Mucosa of descending colon (tissue), 3 donors: ENCODE measurements around the gene BAG5. TPM values are rescaled to one million over a fixed set of nuclear protein-coding genes. Genes with fewer than 3 reads are reported as not detected.

Source experiments
- ATAC-seq: fragments of 200-7000 bp; cut with Tn5 transposase; one replicate; pipeline ENCODE4 v1.9.1; 2020; ENCODE audit warnings: mild to moderate bottlenecking, moderate library complexity
- DNase-seq, 3 donors: peaks; one replicate each; pipeline ENCODE4 v3.0.0-alpha.2; 2020
- H3K36me3 ChIP-seq: fragments of 200-600 bp; one replicate; pipeline ENCODE4 v1.8.0; 2021; ENCODE audit warnings: low read depth, mild to moderate bottlenecking
- H3K4me1 ChIP-seq: fragments of 200-600 bp; one replicate; pipeline ENCODE4 v1.8.0; 2021; ENCODE audit warnings: low read depth, mild to moderate bottlenecking
- H3K4me3 ChIP-seq: fragments of 200-600 bp; one replicate; pipeline ENCODE4 v1.8.0; 2021; ENCODE audit warnings: mild to moderate bottlenecking
- H3K9me3 ChIP-seq: fragments of 200-600 bp; one replicate; pipeline ENCODE4 v1.8.0; 2021; ENCODE audit warnings: mild to moderate bottlenecking
- CTCF ChIP-seq: fragments of 200-600 bp; IDR thresholded peaks from one replicate; pipeline ENCODE4 v1.8.0; 2022; ENCODE audit warnings: antibody characterized with exemption, mild to moderate bottlenecking
- intact Hi-C, 2 donors: fragments of 100-400 bp; cut with DNase I in 1 of 2; cut with micrococcal nuclease in 1 of 2; formaldehyde crosslinking; loops; one replicate each; pipeline versions ENCODE4 v1.11.0 to v1.11.1; 2022; cut with DNase I, micrococcal nuclease
- total RNA-seq, 3 donors: library from RNA; stranded (reverse); fragmentation: NEBNext Ultra II Directional in 2 of 3; extraction: Animal tissue kit (Norgen Biotek cat#: 25700) in 2 of 3; gene quantifications; one replicate each; pipeline versions ENCODE4 v1.2.1 to v1.2.4, GENCODE V29; 2021 to 2023
- donor health status: DM: no; HTN: no; CAD: no; lungs with moderate emphysema.
- donor health status: DM: no; HTN: no; CAD: no.
- donor health status: DM: no; HTN: yes; CAD: no.

The BAG5 gene
- total RNA-seq, 3 donors from 2014 or later, result 26.1 to 29.9 (median 28.0) TPM

- ATAC-seq (no peak), DNase-seq (peak in 2 of 3 donors; percentile 15 to 46)
- no peak for TF ChIP-seq CTCF
- Histone ChIP-seq H3K4me1 (peaks cover 17% of the 10 kb centered on the region), H3K9me3 (no peaks in the 10 kb centered on the region), H3K4me3 (no peak overlapping the region), H3K36me3 (no peaks in the 10 kb centered on the region)
- intact Hi-C loops, result loop anchor here in 1 of 2 donors (5.0 kb wide), 1 partner anchor 46 kb away; no protein-coding TSS in a partner anchor
Observed at GRCh38 chr14:103548463-103549351, 13.8 kb downstream of the BAG5 start.

GRCh38 chr14:103547941-103548462, 14.5 kb downstream of the BAG5 start:
- intact Hi-C loops, result loop anchor here in 1 of 2 donors (5.0 kb wide), 1 partner anchor 46 kb away; no protein-coding TSS in a partner anchor
- DNase-seq, result peak in 1 of 3 donors; percentile 19
- H3K4me1 ChIP-seq, result peaks cover 24% of the 10 kb centered on the region

GRCh38 chr14:103547455-103547940, 15.0 kb downstream of the BAG5 start:
- H3K4me3 ChIP-seq, result no peak overlapping the region
- intact Hi-C loops, result loop anchor here in 1 of 2 donors (5.0 kb wide), 1 partner anchor 45 kb away; no protein-coding TSS in a partner anchor
- no peaks in the 10 kb centered on the region for H3K36me3 ChIP-seq
- no peak for TF ChIP-seq CTCF
- ATAC-seq, result no peak
- no peaks in the 10 kb centered on the region for H3K9me3 ChIP-seq
- H3K4me1 ChIP-seq, result peaks cover 29% of the 10 kb centered on the region
- no peak for DNase-seq

More at GRCh38 chr14:103547941-103548462, 14.5 kb downstream of the BAG5 start:
- Histone ChIP-seq H3K9me3 (no peaks in the 10 kb centered on the region), H3K4me3 (no peak overlapping the region), H3K36me3 (no peaks in the 10 kb centered on the region)
- no peak for ATAC-seq
- TF ChIP-seq CTCF, result no peak

GRCh38 chr14:103546652-103547454, 15.6 kb downstream of the BAG5 start:
- Histone ChIP-seq H3K4me3 (no peak overlapping the region), H3K4me1 (peaks cover 36% of the 10 kb centered on the region)

More at GRCh38 chr14:103546652-103547454, 15.6 kb downstream of the BAG5 start:
- TF ChIP-seq CTCF, result peak; percentile 84
- ATAC-seq (peak; percentile 61), DNase-seq (peak; percentile 76 to 87 (median 83))
- H3K36me3 ChIP-seq, result no peaks in the 10 kb centered on the region
- intact Hi-C loops, result loop anchor here in 1 of 2 donors (5.0 kb wide), 1 partner anchor 45 kb away; no protein-coding TSS in a partner anchor
- no peaks in the 10 kb centered on the region for H3K9me3 ChIP-seq
